Activated CD4-positive, alpha-beta T cell treated with anti-CD3 and anti-CD28 coated beads, Interleukin-10, Interleukin-2, amounts not matched to agents 100 ng/mL and 50 ng/mL, durations not matched to agents 16 hours and 8 hours (primary cell): Measurements from ENCODE around the gene MANBA.

Experiments
- DNase-seq: peaks from one replicate; pipeline ENCODE4 v3.0.0-alpha.2; 2020

MANBA gene

GRCh38 chr4:102585329-102585728, 175.4 kb downstream of the MANBA start:
- peak; percentile 64 for DNase-seq

DNA sequence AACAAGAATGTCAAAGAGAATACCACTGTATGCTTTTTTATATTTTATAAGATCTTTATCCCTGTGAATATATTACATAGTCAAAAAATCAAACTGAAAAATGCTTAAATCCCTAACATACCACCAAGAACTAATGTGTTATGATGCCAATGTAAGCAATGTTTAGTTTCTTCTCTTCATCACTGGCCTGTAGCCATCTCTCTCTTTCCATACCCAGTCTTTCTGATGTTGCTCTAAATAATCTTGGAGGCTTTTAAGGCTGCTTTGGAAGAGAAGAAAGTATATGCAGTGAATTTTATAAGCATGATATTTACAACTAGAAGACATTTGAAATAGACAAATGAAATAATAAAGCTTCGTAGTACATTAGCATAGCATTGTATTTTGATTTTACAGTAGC, 176.7 kb downstream of the MANBA start:
- no peak for DNase-seq
